ENCODE measurements around the gene DIP2B.
"Not testable (repeated sequence)": the region's sequence is repeated elsewhere in the genome, so short reads cannot be mapped to it uniquely, and the experiment has no call there.

The DIP2B gene

DNA sequence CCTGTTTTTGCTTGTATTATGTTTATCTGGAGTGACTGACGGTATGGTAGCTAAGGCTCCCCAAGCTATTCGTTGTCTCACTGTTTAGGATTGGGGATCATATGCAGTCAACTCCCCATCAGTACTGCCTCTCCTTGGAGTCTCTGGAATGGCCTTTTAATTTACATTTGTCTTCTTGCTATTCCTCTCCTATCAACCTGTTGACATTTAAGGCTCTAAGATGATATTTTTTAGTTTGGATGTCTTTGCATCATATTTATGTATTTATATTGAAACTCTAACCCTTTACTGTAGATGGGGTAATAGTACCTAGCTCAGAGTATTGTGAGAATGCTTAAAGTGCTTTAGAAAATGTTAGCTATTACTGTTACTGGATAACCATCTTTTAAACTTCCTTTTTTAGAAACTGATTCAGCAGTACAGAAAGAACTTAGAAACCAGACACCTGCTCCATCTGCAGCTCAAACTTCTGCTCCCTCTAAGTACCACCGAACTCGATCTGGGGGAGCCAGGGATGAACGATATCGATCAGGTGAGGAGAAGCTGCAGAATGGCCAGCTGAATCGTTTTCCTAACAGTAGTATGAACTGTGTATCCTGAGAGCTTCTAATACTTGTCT lies 135.6 kb downstream of the DIP2B start:
- no peak for DNase-seq

DNA sequence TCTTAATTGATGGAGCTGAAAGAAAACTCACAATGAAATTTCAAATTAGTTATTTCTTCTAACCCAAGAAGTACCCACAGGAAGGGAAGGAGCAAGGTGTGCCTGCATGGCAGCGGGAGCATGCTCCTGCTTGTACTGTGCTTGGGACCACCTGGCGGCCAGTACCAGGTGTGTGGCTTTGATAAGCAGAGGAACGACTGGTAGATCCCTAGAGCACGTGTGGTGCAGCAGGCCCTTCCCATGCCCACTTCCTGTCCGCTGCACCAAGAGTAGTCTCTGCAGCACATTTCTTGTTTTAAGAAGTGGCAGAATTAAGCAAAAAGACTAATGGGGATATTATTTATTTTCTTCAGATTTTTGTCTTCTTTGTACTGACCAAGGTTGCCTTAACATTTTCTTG lies 136.8 kb downstream of the DIP2B start:
- DNase-seq, result no peak

DNA sequence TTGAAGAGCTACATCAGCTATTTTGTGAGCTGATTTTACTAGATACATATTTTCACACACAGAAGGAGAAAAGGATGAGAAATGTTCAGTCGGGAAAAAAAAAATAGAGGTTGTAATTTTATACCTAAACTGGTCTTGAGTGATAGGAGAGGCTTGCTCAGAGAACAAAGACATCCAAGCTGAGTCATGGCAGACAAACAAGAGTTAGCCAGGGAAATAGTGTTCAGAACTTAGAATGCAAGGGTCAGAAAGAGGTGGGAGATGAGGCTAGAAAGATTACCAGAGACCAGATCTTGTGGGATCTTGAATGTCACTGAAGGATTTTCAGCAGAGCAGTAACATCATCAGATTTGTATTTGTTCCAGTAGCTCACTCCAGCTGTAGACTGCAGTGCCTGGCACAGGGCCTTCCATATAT lies 137.3 kb downstream of the DIP2B start:
- DNase-seq, result peak; percentile 44

- no peak for DNase-seq
These were observed 138.0 kb downstream of the DIP2B start for GRCh38 chr12:50642761-50643160.

DNA sequence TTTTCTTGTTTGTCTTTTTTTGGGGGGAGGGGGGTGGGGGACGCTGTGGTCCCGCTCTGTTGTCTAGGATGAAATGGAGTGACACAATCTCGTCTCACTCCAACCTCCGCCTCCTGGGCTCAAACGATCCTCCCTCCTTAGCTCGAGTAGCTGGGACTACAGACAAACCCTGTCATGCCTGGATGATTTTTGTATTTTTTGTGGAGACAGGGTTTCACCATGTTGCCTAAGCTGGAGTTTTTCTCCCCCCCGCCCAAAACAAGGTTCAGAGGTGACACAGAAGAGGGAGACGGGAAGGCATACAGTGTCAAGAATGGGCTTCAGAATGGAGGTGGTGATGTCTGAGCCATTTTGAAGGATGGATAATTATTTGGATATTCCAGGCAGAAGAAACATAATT lies 142.2 kb downstream of the DIP2B start:
- no peak for DNase-seq

- DNase-seq, result no peak
These were observed 142.7 kb downstream of the DIP2B start for GRCh38 chr12:50647479-50647878.

DNA sequence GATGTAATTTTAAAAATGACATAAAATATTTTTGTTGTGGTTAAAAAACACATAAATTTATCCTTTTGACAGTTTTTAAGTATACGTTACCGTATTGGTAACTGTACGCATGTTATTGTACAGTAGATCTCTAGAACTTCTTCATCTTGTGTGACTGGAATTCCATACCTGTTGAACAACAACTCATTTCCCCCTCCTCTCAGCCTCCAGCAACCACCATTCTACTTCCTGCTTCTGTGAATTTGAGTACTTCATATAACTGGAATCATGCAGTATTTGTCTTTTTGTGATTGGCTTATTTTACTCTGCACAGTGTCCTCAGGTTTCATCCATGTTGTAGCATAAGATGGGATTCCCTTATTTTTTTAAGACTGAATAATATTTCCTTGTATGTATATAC lies 145.5 kb downstream of the DIP2B start:
- DNase-seq, result no peak

DNA sequence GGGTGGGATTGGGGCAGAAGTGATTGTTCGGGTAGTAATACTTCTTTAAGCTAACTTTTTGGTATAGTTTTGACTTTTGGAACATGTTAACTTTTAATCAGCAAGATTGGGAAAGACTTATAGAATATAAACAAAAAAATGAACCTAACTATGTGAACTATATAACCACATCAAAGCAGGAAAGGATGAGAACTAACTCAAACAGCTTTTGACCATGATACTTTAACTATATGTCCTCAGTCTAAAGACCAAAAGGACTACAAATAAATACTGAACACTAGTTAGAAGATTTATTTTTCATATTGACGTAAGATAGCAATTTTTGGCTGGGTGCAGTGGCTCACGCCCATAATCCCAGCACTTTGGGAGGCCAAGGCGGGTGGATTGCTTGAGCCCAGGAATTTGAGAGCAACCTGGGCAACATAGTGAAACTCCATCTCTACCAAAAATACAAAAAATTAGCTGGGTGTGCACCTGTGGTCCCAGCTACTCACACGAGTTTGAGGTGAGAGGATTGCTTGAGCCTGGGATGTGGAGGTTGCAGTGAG lies 150.7 kb downstream of the DIP2B start:
- no peak for DNase-seq

- DNase-seq, result no peak
These were observed 154.5 kb downstream of the DIP2B start for GRCh38 chr12:50659260-50659659.

- no peak for DNase-seq
These were observed 155.1 kb downstream of the DIP2B start for GRCh38 chr12:50659690-50660424.

DNA sequence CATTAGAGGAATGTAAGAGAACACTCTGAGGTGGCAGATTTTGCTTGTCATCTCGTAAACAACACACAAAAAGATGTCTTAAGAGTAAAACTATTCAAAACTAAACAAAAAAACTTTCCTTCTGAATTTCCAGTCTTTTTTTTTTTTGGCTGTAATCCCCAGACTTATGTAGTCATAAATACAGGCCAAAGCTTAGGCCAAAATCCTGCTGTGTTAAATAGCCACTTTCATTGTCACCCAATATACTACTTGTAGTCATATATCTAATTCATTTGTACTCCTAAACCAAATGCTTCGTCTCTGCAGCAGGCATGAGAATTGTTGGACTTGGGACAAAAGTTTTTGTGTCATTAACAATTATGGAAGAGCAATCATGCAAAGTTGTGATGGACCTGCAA lies 155.6 kb downstream of the DIP2B start:
- no peak for DNase-seq

DNA sequence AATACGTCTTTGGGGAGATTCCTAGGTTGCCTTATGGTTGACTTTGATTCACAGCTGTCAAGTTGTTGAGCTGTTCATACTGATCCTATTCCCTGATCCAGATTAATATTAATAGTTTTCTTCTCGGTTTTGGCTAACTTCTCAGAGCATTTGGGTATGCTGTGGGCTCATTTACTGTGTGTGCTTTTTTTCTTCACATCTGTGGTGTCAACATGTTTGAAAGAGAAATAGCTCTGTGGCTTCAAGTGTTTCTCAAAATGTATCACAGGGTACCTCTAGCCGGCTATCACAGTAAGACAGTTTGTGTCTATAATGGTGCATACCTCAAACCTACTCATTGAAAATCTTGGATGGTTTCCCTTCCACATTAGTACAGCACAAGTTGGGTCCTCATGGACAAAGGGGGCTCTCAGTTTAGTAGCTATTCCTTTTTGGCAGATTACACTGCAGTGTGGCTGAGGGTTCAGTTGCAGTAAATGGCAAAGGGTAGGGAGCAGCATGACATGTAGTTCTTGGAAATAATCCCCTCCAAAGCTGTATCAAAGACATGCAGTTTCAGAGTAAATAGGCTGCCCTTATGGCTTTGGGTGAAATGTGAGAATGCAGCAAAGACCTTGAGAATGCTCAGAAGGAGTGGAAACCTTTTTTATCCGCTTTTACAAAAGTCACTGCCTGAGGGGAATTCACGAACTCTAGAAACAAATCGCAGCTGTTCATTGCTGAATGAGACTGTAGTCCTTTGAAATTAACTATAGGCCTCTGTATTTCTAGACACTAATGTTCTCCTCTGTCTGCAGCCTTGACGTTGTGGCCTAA lies 156.7 kb downstream of the DIP2B start:
- DNase-seq, result no peak

DNA sequence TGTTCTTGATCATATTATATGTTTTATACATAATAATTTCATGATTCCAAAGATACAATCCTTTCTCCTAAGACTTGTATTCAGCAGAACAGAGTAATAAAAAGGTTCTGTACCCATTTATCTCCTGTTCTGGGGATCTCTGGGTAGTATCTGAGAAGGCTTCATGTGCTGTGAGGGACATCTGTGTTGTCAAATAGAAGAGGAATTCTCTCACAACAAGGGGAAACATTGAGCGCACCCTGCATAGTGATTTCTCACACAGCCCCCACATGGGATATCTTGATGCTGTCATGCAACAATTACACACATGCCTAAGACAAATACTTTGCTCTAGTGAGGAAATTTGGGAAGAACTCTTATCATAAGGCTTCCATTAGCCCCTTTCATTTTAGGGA lies 157.3 kb downstream of the DIP2B start:
- no peak for DNase-seq

GRCh38 chr12:50665170-50665569 lies 160.4 kb downstream of the DIP2B start:
- no peak for DNase-seq

GRCh38 chr12:50665609-50666008 lies 160.8 kb downstream of the DIP2B start:
- DNase-seq, result no peak

- no peak for DNase-seq
These were observed 161.2 kb downstream of the DIP2B start for GRCh38 chr12:50666023-50666422.

- no peak for DNase-seq
These were observed 167.4 kb downstream of the DIP2B start for GRCh38 chr12:50672158-50672557.

DNA sequence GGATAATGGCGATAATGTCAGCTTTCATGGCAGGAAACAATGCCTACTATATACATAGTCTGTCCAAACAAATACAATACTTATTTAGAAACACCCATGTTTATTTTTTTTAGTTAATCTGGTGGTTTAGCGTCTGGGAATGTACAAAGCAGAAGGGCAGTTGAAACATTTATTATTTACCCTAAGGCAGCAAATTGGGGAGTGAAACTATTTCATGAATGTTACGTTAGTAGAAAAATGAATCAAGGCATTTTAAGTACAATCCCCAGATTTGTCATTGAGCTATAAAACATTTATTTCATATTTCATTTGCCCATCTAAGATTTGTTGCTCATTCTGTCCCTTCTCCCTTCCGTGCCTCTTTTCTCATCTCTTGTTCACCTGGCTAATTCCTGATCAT lies 172.0 kb downstream of the DIP2B start:
- peak; percentile 22 for DNase-seq

- DNase-seq, result peak; percentile 30
These were observed 173.1 kb downstream of the DIP2B start for GRCh38 chr12:50677858-50678257.

GRCh38 chr12:50678650-50679365 lies 174.0 kb downstream of the DIP2B start:
- DNase-seq, result no peak

DNA sequence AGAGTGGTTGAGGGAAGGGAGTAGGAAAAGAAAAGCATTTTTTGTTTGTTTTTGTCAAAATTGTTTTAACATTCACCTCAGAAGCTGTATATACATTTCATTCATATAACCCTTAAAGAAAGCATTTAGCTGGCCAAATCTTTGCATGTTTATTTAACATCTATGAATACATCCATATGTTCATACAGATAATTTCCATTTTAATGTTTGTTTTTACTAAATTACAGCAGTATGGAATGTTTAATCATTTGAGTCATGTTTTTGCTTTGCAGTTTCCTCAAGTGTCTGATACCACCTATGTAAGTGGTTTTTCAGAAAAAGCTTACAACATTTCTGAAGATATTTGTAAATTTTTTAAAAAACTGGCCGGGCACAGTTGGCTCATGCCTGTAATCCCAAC lies 174.8 kb downstream of the DIP2B start:
- DNase-seq, result peak; percentile 45

- DNase-seq, result not testable (repeated sequence)
These were observed 176.3 kb downstream of the DIP2B start for GRCh38 chr12:50681064-50681463.

GRCh38 chr12:50685641-50686040 lies 180.9 kb downstream of the DIP2B start:
- DNase-seq, result no peak
